SK-N-MC (cell line): ENCODE measurements around the gene ASRGL1.

Experiments
- FOXP2 ChIP-seq: optimal IDR thresholded peaks from 2 replicates; pipeline ENCODE3; 2011; ENCODE audit warnings: mild to moderate bottlenecking, moderate library complexity; ENCODE audit not compliant: insufficient read depth; ENCODE audit errors: extremely low read length, control extremely low read depth
- POLR2AphosphoS5 ChIP-seq: IDR thresholded peaks from 2 replicates; pipeline ENCODE4 v1.6.1; 2012; ENCODE audit warnings: mild to moderate bottlenecking, low read depth, low read length, borderline replicate concordance

- no peak for TF ChIP-seq POLR2AphosphoS5
- TF ChIP-seq FOXP2: no peak
These were observed 37.6 kb downstream of the ASRGL1 start for GRCh38 chr11:62374801-62375200.
